ENCODE data around the gene CREB1.

- no peak for TF ChIP-seq CTCF (IDR thresholded peaks at IDR 0.05; ENCODE audit: insufficient read depth, low read length)
- no peak for TF ChIP-seq GABPA (IDR thresholded peaks at IDR 0.05; ENCODE audit: low read depth)
- TF ChIP-seq POLR2AphosphoS5 (IDR thresholded peaks at IDR 0.05; ENCODE audit: low read depth) = no peak
- TF ChIP-seq, protein P1, sequence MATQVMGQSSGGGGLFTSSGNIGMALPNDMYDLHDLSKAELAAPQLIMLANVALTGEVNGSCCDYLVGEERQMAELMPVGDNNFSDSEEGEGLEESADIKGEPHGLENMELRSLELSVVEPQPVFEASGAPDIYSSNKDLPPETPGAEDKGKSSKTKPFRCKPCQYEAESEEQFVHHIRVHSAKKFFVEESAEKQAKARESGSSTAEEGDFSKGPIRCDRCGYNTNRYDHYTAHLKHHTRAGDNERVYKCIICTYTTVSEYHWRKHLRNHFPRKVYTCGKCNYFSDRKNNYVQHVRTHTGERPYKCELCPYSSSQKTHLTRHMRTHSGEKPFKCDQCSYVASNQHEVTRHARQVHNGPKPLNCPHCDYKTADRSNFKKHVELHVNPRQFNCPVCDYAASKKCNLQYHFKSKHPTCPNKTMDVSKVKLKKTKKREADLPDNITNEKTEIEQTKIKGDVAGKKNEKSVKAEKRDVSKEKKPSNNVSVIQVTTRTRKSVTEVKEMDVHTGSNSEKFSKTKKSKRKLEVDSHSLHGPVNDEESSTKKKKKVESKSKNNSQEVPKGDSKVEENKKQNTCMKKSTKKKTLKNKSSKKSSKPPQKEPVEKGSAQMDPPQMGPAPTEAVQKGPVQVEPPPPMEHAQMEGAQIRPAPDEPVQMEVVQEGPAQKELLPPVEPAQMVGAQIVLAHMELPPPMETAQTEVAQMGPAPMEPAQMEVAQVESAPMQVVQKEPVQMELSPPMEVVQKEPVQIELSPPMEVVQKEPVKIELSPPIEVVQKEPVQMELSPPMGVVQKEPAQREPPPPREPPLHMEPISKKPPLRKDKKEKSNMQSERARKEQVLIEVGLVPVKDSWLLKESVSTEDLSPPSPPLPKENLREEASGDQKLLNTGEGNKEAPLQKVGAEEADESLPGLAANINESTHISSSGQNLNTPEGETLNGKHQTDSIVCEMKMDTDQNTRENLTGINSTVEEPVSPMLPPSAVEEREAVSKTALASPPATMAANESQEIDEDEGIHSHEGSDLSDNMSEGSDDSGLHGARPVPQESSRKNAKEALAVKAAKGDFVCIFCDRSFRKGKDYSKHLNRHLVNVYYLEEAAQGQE (IDR thresholded peaks at IDR 0.05; ENCODE audit: insufficient replicate concordance, low read depth) = no peak
- TF ChIP-seq SPI1 (IDR thresholded peaks at IDR 0.05; ENCODE audit: borderline replicate concordance, low read depth) = no peak
These were observed 19.6 kb upstream of the CREB1 start for GRCh38 chr2:207510148-207510547.
